Spinal cord (tissue), 10 donors: ENCODE measurements around the gene GCFC2. TPM values are rescaled to one million over a fixed set of nuclear protein-coding genes. Genes with fewer than 3 reads are reported as not detected.

Source experiments
- DNase-seq, 6 donors: peaks; one replicate each; pipeline versions ENCODE4 v3.0.0 to v3.0.0-alpha.2; 2013 to 2015; ENCODE audit warnings: low spot score in 6 of 6, low read depth in 4 of 6
- H3K27ac ChIP-seq: one replicate; pipeline ENCODE4 v1.5.1; 2013; ENCODE audit warnings: low read depth, low read length, control low read depth
- H3K27me3 ChIP-seq: one replicate; pipeline ENCODE4 v1.6.1; 2013; ENCODE audit warnings: low read length; ENCODE audit not compliant: control insufficient read depth, insufficient read depth
- H3K36me3 ChIP-seq: one replicate; pipeline ENCODE4 v1.6.1; 2013; ENCODE audit warnings: low read length; ENCODE audit not compliant: control insufficient read depth, insufficient read depth
- H3K4me1 ChIP-seq: one replicate; pipeline ENCODE4 v1.6.1; 2013; ENCODE audit warnings: low read length; ENCODE audit not compliant: control insufficient read depth, insufficient read depth
- H3K4me3 ChIP-seq: one replicate; pipeline ENCODE4 v1.5.1; 2013; ENCODE audit warnings: low read depth, low read length, control low read depth
- H3K9me3 ChIP-seq: one replicate; pipeline ENCODE4 v1.6.1; 2013; ENCODE audit warnings: low read length; ENCODE audit not compliant: control insufficient read depth, insufficient read depth
- WGBS: methylation state at CpG from one replicate; pipeline ENCODE4 v1.1.5; 2013; ENCODE audit warnings: missing lambda C conversion rate; ENCODE audit not compliant: insufficient coverage; 5-methylcytosine and 5-hydroxymethylcytosine counted together
- long read RNA-seq, 4 donors: transcript quantifications; one replicate each; lab custom pipeline, GENCODE V29; 2026
- polyA plus RNA-seq, 2 donors: library from polyadenylated mRNA; unstranded; fragments of 120-200 nt; gene quantifications; one replicate each; pipeline ENCODE4 v1.2.1, GENCODE V29; 2013; ENCODE audit not compliant: insufficient read length in 2 of 2
- total RNA-seq, 2 donors: library from RNA; depleted of rRNA in 1 of 2; stranded (reverse); fragments of 120-200 nt in 1 of 2; fragments of >200 nt in 1 of 2; gene quantifications; one replicate each; pipeline versions ENCODE4 v1.2.3 to v1.2.4, GENCODE V29; 2013 to 2014
- donor health status: healthy.

GCFC2 gene
- 10 to 100 TPM; 25.7 to 31.7 TPM for total RNA-seq
- polyA plus RNA-seq: 10 to 100 TPM; 24.5 to 28.5 TPM
- long read RNA-seq, donor 1, transcript GCFC2-207 (3 exons, 1,066 nt): major isoform, 5 of 5 reads
- long read RNA-seq, donor 1, partial matches to known transcripts: 0 of 5 reads
- long read RNA-seq, donor 1, other reads (novel, unspliced or antisense): 0 of 5 reads
- long read RNA-seq, donor 2, partial matches to known transcripts: 0 of 2 reads
- long read RNA-seq, donor 2, other reads (novel, unspliced or antisense): 0 of 2 reads
- long read RNA-seq, donor 3, partial matches to known transcripts: 39 of 39 reads
- long read RNA-seq, donor 3, other reads (novel, unspliced or antisense): 0 of 39 reads
- long read RNA-seq, donor 4, full-length matches to known transcripts: 7 of 12 reads
- long read RNA-seq, donor 4, partial matches to known transcripts: 5 of 12 reads
- long read RNA-seq, donor 4, other reads (novel, unspliced or antisense): 0 of 12 reads

DNA sequence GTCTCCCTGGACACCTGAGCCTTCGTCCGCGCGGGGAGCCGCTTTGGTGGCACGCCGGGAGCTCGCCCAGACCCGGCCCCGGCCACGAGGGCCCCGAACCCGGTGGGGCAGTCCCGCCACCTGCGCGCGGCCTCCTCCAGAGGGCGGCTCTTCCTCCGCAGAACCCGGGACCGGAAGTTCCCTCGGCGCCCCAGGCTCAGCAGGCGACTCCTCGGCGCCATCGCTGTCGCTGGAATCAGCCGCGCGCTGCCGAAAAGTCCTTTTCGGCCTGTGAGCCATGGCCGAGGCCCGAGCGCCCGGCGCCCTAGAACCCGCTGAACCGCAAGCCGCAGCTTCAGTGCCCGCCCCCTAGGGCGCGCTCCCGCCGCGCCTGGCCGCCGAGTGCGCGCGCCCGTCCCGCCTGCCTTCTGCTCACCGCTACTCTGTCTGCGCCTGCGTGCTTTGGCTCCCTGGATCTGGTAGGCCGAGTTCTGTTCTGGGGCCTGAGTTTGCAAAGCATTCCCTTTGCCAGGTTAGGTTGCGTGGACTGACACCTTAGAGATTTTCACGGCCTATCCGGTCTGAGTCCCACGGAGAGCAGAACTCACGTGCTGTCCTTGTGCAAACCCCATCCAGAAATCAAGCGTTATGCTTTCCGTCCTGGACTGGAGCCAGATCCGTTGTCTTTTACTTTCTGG, at the start of gene GCFC2:
GCFC2 (minus strand) TSS at position 339 of the 677 bp plus-strand sequence; CDS start at position 279, 60 bp downstream.
- Histone ChIP-seq H3K9me3 (no peaks in the 10 kb centered on the region), H3K27ac (peak within 1 kb of the TSS; percentile 87), H3K36me3 (peaks cover 4% of the 10 kb centered on the region), H3K27me3 (no peaks in the 10 kb centered on the region), H3K4me1 (no peaks in the 10 kb centered on the region), H3K4me3 (peak within 1 kb of the TSS; percentile 67)
- DNase-seq: peak; percentile 73 to 96 (median 82)
- 2% methylated on average over 66 of the region's 66 CpGs for WGBS

DNA sequence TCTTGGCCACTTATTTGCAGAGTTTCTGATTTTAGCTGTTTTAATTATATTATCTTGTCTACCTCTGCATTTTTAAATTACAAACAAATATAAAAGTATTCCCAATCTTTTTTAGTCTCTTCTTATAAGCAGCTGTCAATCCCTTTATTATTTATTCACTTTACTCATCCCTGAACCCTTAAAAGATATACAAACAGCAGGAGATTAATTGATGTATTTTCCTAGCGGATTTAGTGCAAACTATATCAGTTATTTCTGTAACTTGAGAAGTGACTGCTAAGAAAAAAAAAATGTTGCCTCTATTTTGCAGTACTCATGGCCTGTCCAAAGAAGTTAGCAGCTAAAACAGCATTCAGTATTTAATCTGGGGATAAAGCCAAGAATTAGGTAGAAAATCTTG, 42.1 kb upstream of the GCFC2 start:
- no peak overlapping the region for H3K27ac ChIP-seq

DNA sequence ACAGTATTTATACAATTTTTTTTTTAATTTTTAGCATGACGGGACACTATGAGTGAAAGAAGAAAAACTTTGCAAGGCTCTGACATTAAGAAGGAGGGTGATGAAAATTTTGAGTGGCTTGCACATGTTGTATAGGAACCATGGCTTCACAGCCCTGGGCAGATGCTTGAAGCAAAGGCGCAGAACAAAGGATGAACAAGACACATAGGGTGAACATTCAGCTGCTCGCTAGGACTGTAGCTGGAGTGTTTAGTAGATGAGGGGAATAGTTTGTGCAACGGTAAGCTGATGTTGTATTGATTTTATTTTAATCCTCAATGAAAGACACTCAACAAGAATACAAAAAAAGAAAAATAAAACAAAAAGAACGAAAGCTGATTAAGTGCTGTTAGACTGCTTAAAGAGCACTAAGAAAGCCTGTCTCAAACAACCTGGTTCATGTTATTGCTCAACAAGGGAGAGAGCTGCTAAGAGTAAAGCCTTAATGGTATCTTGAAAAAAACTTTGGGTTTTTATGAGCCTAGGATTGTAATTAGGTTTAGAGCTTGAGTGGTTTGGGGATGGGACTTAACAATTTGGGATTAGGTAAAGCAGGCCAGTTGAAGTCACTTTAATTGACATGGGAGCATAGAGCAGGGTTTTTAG, 41.2 kb upstream of the GCFC2 start:
- WGBS: 73% methylated on average over 2 of the region's 5 CpGs
- Histone ChIP-seq H3K27ac (no peak overlapping the region), H3K36me3 (no peaks in the 10 kb centered on the region), H3K27me3 (no peaks in the 10 kb centered on the region), H3K4me3 (no peak overlapping the region), H3K9me3 (no peaks in the 10 kb centered on the region), H3K4me1 (no peaks in the 10 kb centered on the region)
- DNase-seq: no peak

More for the DNA sequence above, 42.1 kb upstream of the GCFC2 start:
- no peaks in the 10 kb centered on the region for H3K4me1 ChIP-seq
- no CpG with 5 or more reads among the region's 1 CpG for WGBS
- no peak overlapping the region for H3K4me3 ChIP-seq
- no peaks in the 10 kb centered on the region for H3K9me3 ChIP-seq
- H3K27me3 ChIP-seq: no peaks in the 10 kb centered on the region
- no peaks in the 10 kb centered on the region for H3K36me3 ChIP-seq
- DNase-seq: no peak

DNA sequence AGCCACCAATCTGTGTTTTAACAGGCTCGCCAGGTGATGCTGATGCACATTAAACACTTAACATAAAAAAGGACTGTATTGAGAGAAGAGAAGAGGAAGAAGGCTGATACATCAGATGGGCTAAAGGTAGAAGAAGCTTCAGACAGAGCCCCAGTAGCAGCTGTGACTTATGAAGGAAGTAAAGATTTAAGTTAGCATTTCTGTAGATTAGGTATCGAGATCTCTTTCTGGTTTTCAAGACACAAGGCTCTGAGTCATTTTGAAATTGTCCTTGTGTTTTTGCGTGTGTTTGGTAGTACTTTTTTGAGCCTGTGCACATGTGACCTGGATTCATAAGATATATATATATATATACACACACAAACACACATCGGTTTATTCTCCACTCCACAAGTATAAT, 40.6 kb upstream of the GCFC2 start:
- DNase-seq: no peak
- no CpG with 5 or more reads among the region's 4 CpGs for WGBS
- Histone ChIP-seq H3K36me3 (no peaks in the 10 kb centered on the region), H3K9me3 (no peaks in the 10 kb centered on the region), H3K4me1 (no peaks in the 10 kb centered on the region), H3K4me3 (no peak overlapping the region), H3K27ac (no peak overlapping the region), H3K27me3 (no peaks in the 10 kb centered on the region)

DNA sequence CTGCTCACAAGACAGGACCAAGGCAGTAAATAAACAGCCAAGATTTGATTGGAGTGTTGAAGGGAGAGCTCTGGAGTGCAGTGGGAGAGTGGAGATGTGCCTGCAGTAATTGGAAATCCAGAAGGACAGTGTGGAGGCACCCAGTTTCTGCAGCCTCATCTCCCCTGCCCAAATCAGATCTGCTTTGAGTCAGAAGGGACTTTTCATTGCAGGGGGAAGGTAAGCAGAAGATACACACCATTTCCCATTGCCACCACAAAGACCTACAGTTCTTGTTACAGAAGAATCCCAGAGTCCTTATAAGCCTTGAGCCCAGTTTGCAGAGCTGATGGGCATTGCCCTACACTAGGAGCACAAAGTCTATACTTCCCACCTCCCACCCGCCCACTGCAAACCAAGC, 27.2 kb upstream of the GCFC2 start:
- WGBS: 89% methylated on average over 1 of the region's 1 CpG
- Histone ChIP-seq H3K4me3 (no peak overlapping the region), H3K4me1 (no peaks in the 10 kb centered on the region), H3K36me3 (no peaks in the 10 kb centered on the region), H3K27ac (no peak overlapping the region), H3K27me3 (no peaks in the 10 kb centered on the region), H3K9me3 (no peaks in the 10 kb centered on the region)
- DNase-seq: no peak

DNA sequence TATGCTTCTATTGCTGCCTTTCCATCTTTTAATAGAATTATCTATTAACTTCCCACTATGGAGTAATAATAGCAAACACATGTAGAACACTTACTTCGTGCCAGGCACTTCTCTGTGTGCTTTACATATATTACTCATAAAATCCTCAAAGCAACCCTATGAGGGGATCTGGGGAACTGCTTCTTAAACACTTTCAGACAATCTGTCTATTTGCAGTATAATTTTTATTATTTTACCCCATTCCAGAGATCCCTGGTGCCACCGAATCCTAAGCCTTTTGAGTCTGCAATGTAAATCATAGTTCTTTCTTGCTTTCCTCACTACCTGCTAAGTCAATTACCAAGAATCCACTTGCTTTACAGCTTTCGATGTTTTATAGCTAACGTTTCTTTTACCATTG, 25.6 kb upstream of the GCFC2 start:
- peak in 1 of 6 donors; percentile 36 for DNase-seq
- H3K9me3 ChIP-seq: no peaks in the 10 kb centered on the region
- no peak overlapping the region for H3K27ac ChIP-seq
- 85% methylated on average over 2 of the region's 4 CpGs for WGBS
- H3K4me1 ChIP-seq: no peaks in the 10 kb centered on the region
- no peak overlapping the region for H3K4me3 ChIP-seq
- no peaks in the 10 kb centered on the region for H3K36me3 ChIP-seq
- H3K27me3 ChIP-seq: no peaks in the 10 kb centered on the region

DNA sequence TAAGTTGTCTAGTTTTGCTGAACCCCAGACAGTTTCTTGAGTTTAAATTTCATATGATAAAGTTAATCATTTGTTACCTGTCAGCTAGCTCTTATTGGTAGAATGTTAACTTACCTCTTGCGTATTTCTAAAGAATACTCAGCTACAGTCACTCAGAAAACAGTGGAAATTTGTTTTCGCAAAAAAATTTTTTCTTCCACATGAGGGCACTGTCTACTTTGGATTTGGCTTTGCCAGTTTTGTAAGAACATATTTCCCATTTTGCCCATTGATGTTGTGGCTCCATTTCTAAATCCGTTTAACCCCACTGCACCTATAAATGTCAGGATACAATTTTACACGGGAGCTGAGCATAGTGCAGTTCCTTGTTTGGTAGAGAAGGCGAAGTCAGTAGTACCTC, 19.1 kb upstream of the GCFC2 start:
- H3K4me1 ChIP-seq: no peaks in the 10 kb centered on the region
- no peaks in the 10 kb centered on the region for H3K9me3 ChIP-seq
- no peak overlapping the region for H3K27ac ChIP-seq
- H3K4me3 ChIP-seq: no peak overlapping the region
- DNase-seq: peak in 5 of 6 donors; percentile 22 to 90 (median 39)
- WGBS: 77% methylated on average over 2 of the region's 5 CpGs
- no peaks in the 10 kb centered on the region for H3K36me3 ChIP-seq
- H3K27me3 ChIP-seq: no peaks in the 10 kb centered on the region

DNA sequence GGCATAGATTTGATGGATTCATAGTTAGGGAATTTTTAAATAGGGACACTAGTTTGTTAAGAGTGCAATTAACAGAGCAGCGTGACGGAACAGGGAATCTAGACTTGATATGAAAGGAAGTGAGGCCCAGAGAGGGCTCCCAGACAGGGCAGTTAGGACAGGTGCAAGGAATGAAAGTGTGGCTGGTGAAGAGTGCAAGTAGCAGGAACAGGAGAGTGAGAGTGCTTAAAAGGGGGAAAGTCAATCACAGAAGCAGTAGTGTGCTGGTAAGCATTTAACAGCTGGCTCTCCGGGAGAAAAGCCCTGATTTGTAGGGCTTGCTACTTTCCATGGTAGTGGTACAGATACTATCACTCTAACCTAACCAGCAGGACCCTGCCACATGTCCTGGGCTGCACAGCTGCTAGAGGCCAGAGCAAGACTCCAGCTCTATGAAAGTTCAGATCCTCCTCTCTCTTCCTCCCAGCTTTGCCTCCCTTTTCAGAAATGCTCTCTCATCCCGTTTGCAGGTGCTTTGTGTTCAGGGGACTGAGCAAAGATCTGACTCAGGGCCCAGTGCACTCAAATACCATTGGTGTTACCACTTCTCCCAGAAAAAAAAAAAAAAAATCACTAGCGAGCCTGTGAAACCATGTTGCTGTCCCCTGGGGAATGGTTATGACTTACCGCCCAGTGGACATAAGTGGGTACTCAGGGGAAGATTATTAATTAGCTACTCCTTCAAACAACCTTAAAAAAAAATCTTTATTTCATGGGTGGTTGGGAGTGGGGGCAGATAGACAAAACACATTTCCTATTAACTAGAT, 18.1 kb upstream of the GCFC2 start:
- Histone ChIP-seq H3K4me3 (no peak overlapping the region), H3K27me3 (no peaks in the 10 kb centered on the region), H3K9me3 (no peaks in the 10 kb centered on the region), H3K27ac (no peak overlapping the region), H3K36me3 (no peaks in the 10 kb centered on the region), H3K4me1 (no peaks in the 10 kb centered on the region)
- DNase-seq: no peak
- WGBS: 73% methylated on average over 4 of the region's 6 CpGs

DNA sequence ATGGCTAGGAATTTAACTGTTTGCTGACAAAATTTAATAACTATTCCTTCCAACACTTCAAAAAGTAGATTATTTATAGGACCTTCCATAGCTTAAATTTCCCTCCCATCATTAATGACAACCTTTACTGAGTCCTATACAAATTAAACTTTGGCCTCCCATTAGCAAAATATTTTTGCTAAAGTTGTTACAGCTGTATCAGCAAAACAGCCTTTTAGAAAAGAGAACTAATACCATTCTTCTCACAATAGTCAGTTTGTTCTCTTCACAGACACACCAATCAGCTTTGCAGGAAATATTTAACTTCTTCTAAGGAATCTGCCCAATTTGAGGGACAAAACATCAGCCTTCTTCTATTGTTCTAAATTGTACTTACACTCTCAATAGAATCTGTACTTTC, 12.0 kb upstream of the GCFC2 start:
- no peaks in the 10 kb centered on the region for H3K9me3 ChIP-seq
- no peak for DNase-seq
- H3K4me3 ChIP-seq: no peak overlapping the region
- no peaks in the 10 kb centered on the region for H3K4me1 ChIP-seq
- H3K27ac ChIP-seq: no peak overlapping the region
- no peaks in the 10 kb centered on the region for H3K36me3 ChIP-seq
- H3K27me3 ChIP-seq: no peaks in the 10 kb centered on the region
